ENCODE results near the gene ZFAND5.

The ZFAND5 gene

DNA sequence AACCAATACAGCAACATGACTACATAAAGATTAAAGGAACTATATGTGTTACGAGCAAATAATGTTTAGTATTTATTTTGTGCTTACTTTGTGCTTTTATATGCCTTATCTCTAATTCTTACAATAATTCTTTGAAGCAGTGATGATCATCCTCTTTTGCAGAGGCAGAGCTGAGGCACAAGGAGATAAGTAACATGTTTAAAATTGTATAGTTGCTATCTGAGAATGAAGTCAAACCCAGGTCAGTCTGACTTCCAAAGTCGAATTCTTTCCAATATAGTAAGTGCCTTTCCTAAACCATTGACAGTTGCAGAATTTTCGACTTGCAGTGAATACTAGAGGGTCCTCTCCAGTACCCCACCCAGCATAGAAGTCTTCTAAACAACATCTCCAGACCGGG is 12.0 kb upstream of the ZFAND5 start:
- Histone ChIP-seq H3K27me3 (ENCODE audit: insufficient read depth, low read length, poor library complexity, severe bottlenecking) (no peaks in the 10 kb centered on the region), H3K4me1 (ENCODE audit: insufficient read depth, low read length, poor library complexity, severe bottlenecking) (no peaks in the 10 kb centered on the region), H3K79me2 (ENCODE audit: insufficient read depth, low read length) (no peaks in the 10 kb centered on the region), H2AFZ (ENCODE audit: low read length) (no peak overlapping the region), H4K20me1 (ENCODE audit: insufficient read depth, low read length, poor library complexity, severe bottlenecking) (no peaks in the 10 kb centered on the region), H3K9me2 (replicated peaks; ENCODE audit: low read depth, low read length) (no peaks in the 10 kb centered on the region), H3K36me3 (ENCODE audit: insufficient read depth, low read length) (no peaks in the 10 kb centered on the region), H3K9ac (ENCODE audit: low read depth, low read length, poor library complexity, severe bottlenecking) (no peak overlapping the region), H3K4me3 (ENCODE audit: low read length, poor library complexity, severe bottlenecking) (no peak overlapping the region), H3K9me3 (ENCODE audit: insufficient read depth, low read depth, low read length) (no peaks in the 10 kb centered on the region), H3F3A (ENCODE audit: low read depth) (no peaks in the 10 kb centered on the region), H3K4me2 (ENCODE audit: low read depth, low read length, poor library complexity, severe bottlenecking) (no peak overlapping the region)
- TF ChIP-seq EZH2phosphoT487 (IDR thresholded peaks at IDR 0.05; ENCODE audit: borderline replicate concordance), result no peak
- TF ChIP-seq CTCF (conservative IDR thresholded peaks at IDR 0.05; ENCODE audit: low read length), result no peak

GRCh38 chr9:72371151-72371550 is 6.1 kb upstream of the ZFAND5 start:
- Histone ChIP-seq H3K9ac (ENCODE audit: low read depth, low read length, poor library complexity, severe bottlenecking) (no peak overlapping the region), H3K9me2 (replicated peaks; ENCODE audit: low read depth, low read length) (no peaks in the 10 kb centered on the region), H3K4me3 (ENCODE audit: low read length, poor library complexity, severe bottlenecking) (no peak overlapping the region), H3F3A (ENCODE audit: low read depth) (no peaks in the 10 kb centered on the region), H3K4me1 (ENCODE audit: insufficient read depth, low read length, poor library complexity, severe bottlenecking) (peaks cover 3% of the 10 kb centered on the region), H2AFZ (ENCODE audit: low read length) (no peak overlapping the region), H3K27me3 (ENCODE audit: insufficient read depth, low read length, poor library complexity, severe bottlenecking) (no peaks in the 10 kb centered on the region), H3K79me2 (ENCODE audit: insufficient read depth, low read length) (no peaks in the 10 kb centered on the region), H3K36me3 (ENCODE audit: insufficient read depth, low read length) (no peaks in the 10 kb centered on the region), H4K20me1 (ENCODE audit: insufficient read depth, low read length, poor library complexity, severe bottlenecking) (no peaks in the 10 kb centered on the region), H3K9me3 (ENCODE audit: insufficient read depth, low read depth, low read length) (no peaks in the 10 kb centered on the region), H3K4me2 (ENCODE audit: low read depth, low read length, poor library complexity, severe bottlenecking) (no peak overlapping the region)
- TF ChIP-seq EZH2phosphoT487 (IDR thresholded peaks at IDR 0.05; ENCODE audit: borderline replicate concordance) (no peak), CTCF (conservative IDR thresholded peaks at IDR 0.05; ENCODE audit: low read length) (no peak)

DNA sequence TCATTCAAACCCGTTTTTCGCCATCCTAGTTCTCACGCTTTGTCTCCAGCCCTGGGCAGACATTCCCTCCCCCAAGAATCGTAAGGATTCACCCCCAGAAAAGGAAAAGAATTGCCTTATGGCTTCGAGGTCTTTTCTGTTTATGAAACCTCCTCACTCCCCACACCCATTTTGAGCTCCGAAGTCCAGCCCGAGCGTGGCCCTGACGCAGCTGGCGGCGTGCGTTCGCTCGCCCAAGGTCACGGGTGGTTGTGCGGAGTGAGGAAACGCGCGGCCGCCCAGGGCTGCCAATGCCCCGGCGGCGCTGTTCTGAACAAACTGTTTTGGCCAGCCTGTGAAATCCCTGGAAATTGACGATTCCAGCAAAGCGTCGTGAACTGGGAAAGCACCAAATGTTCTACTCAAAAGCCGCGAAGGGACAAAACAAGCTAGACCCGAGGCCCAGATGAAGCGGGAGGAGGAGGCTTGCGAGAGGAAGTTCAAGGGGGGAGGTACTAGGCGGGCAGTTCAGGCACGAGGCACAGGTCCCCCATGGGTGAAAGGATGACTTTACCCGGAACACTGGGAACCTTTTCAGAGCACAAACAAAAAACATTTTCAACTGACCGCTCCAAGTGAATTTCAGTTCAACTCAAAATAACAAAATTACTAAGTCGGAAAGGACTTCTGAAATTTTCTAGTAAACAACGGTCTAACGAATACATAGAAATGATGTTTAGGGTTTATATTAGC is 683 bp upstream of the ZFAND5 start:
- peak overlapping the region; percentile 92 for H3K4me2 ChIP-seq (ENCODE audit: low read depth, low read length, poor library complexity, severe bottlenecking)
- peaks cover 6% of the 10 kb centered on the region for H3K27me3 ChIP-seq (ENCODE audit: insufficient read depth, low read length, poor library complexity, severe bottlenecking)
- peaks cover 7% of the 10 kb centered on the region for H3K36me3 ChIP-seq (ENCODE audit: insufficient read depth, low read length)
- H3K9me3 ChIP-seq (ENCODE audit: insufficient read depth, low read depth, low read length), result no peaks in the 10 kb centered on the region
- no peaks in the 10 kb centered on the region for H3K9me2 ChIP-seq (replicated peaks; ENCODE audit: low read depth, low read length)
- no peaks in the 10 kb centered on the region for H3F3A ChIP-seq (ENCODE audit: low read depth)
- H3K79me2 ChIP-seq (ENCODE audit: insufficient read depth, low read length), result peaks cover 43% of the 10 kb centered on the region
- peak; percentile 22; the same call in 1 of the 2 replicates for TF ChIP-seq CTCF (conservative IDR thresholded peaks at IDR 0.05; ENCODE audit: low read length)
- TF ChIP-seq EZH2phosphoT487 (IDR thresholded peaks at IDR 0.05; ENCODE audit: borderline replicate concordance), result no peak
- peak overlapping the region; percentile 92 for H3K9ac ChIP-seq (ENCODE audit: low read depth, low read length, poor library complexity, severe bottlenecking)
- H2AFZ ChIP-seq (ENCODE audit: low read length), result peak overlapping the region; percentile 93
- H3K4me1 ChIP-seq (ENCODE audit: insufficient read depth, low read length, poor library complexity, severe bottlenecking), result peaks cover 37% of the 10 kb centered on the region
- H4K20me1 ChIP-seq (ENCODE audit: insufficient read depth, low read length, poor library complexity, severe bottlenecking), result peaks cover 39% of the 10 kb centered on the region
- peak overlapping the region; percentile 90 for H3K4me3 ChIP-seq (ENCODE audit: low read length, poor library complexity, severe bottlenecking)
